NT2/D1 (cell line): ENCODE data around the gene CNNM3.

Experiments used
- SUZ12 ChIP-seq: IDR thresholded peaks from 2 replicates; pipeline ENCODE4 v1.6.1; 2011; ENCODE audit not compliant: insufficient read length, insufficient read depth; ENCODE audit errors: extremely low read depth
- ZNF274 ChIP-seq: IDR thresholded peaks from 2 replicates; pipeline ENCODE4 v1.6.1; 2011; ENCODE audit warnings: mild to moderate bottlenecking, low read depth, low read length

DNA sequence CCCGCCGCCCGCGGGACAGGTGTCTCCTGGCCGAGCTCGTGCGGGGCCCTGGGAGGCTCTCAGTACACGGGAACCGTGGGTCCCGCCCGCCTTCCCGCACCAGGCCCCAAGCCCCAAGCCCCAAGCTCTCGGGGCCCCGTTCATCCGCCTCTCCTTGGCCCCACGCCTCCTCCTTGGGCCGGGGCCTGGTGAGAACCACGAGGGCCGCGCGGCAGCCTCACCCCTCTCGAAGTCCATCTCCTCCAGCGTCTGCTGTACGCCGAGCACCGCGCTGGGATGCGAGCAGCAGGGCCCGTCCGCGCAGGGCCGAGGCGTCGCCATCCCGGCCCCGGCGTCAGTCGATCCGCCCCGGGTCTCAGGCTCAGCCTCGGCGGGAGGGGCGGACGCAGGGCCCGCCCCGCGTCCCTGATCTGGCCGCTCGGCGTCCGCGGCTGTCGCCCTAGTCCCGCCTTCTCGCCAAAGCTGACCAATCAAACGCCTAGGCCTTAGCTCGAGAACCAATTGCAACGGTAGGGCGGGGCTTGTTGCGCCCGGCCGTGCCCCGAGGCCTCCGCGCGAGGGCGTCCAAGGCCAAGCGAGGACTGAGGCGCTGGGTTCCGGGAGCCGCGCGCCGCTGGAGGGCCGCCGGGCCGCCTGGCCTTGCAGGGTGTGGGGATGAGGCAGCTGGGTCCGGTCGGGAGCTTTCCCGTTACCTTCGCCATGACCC lies 41.8 kb downstream of the CNNM3 start, which contains the start of gene ANKRD39:
- TF ChIP-seq SUZ12, result no peak
- TF ChIP-seq ZNF274, result no peak
